ENCODE results near the gene CDH4. TPM values are rescaled to one million over a fixed set of nuclear protein-coding genes. Genes with fewer than 3 reads are reported as not detected.

CDH4 gene
- total and polyA plus RNA-seq, 11 donors: 0.04 to 0.54 (median 0.08) TPM; not detected in 1

DNA sequence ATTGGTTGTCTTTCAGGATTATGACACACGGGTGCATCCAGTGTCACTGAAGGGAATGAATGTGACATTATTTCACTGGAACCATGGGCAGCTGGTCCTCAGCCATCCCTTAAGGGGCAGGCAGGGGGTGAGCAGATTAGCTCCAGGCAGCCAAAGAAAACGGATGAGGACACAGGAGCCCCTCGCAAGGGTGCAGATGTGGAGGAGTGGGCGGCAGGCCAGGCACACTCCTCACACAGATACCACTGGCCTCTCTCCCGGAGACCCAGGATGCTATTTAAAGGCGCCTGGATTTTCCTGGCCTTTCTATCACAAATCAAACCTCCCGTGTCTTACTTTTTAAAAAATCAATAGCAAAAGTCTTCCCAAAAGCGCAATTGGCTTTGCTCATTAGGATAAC is 603.2 kb downstream of the CDH4 start:
- no peak for DNase-seq
- H3K4me1 ChIP-seq: no peaks in the 10 kb centered on the region
- 33 to 50% (median 42%) methylated on average over 8 of the region's 8 CpGs for WGBS, 4 donors
- H3K27me3 ChIP-seq: peaks cover 0 to 28% (median 15%) of the 10 kb centered on the region in 9 donors
- no peak for ATAC-seq
- no peak for TF ChIP-seq POLR2A (IDR thresholded peaks at IDR 0.05)
- TF ChIP-seq, protein P1, sequence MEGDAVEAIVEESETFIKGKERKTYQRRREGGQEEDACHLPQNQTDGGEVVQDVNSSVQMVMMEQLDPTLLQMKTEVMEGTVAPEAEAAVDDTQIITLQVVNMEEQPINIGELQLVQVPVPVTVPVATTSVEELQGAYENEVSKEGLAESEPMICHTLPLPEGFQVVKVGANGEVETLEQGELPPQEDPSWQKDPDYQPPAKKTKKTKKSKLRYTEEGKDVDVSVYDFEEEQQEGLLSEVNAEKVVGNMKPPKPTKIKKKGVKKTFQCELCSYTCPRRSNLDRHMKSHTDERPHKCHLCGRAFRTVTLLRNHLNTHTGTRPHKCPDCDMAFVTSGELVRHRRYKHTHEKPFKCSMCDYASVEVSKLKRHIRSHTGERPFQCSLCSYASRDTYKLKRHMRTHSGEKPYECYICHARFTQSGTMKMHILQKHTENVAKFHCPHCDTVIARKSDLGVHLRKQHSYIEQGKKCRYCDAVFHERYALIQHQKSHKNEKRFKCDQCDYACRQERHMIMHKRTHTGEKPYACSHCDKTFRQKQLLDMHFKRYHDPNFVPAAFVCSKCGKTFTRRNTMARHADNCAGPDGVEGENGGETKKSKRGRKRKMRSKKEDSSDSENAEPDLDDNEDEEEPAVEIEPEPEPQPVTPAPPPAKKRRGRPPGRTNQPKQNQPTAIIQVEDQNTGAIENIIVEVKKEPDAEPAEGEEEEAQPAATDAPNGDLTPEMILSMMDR (IDR thresholded peaks at IDR 0.05): no peak
- no peaks in the 10 kb centered on the region for H3K36me3 ChIP-seq
- no peaks in the 10 kb centered on the region for H3K9me3 ChIP-seq
- intact Hi-C loops (cut with DNase I): no loop called here
- H3K27ac ChIP-seq: no peak overlapping the region
- H3K4me3 ChIP-seq: no peak overlapping the region

DNA sequence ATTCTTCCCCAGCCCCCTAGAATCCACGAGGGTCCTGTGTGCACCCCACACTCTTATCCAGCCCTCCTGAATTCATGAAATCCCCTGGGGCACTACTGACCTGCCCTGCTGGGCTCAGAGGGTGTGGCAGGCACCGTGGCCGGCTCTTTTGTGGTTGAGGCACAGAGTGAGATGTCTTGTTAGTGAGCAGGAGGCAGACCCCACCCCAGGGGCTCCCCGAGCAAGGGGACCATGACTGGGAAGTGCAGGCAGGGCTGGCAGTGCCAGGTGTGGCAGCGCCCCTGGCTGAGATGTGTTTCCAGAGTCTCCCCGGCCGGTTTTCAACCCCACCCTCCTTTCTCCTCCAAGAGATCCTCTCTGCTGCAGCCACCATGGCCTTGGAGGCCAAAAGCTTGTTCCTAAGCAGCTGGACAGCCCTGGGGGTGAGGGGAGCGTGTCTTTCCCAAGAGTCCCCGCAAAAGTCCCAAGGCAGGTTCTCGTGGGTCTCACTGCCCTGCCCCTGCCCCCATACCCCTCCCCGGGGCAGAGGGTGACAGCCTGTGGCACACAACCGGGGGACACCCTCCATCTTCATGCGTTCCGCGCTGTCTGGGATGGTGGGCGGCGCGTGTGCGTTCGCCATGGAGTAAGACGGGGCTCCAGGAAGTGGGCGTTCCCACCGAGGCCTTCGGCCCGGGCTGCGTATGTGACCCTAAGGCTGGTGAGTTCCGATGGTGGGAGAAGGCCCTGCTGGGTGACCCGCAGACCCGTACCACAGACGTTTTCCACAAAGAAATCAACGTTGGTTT is 604.8 kb downstream of the CDH4 start:
- intact Hi-C loops (cut with DNase I): no loop called here
- no peak for ATAC-seq
- Histone ChIP-seq H3K36me3 (no peaks in the 10 kb centered on the region), H3K4me3 (no peak overlapping the region), H3K4me1 (no peaks in the 10 kb centered on the region), H3K27ac (no peak overlapping the region), H3K27me3 (peaks cover 0 to 12% (median 2%) of the 10 kb centered on the region in 9 donors), H3K9me3 (no peaks in the 10 kb centered on the region)
- TF ChIP-seq, protein P1 (IDR thresholded peaks at IDR 0.05): no peak
- no peak for TF ChIP-seq POLR2A (IDR thresholded peaks at IDR 0.05)
- no peak for DNase-seq
- WGBS, 4 donors: 87 to 92% (median 88%) methylated on average over 26 to 31 of the region's 31 CpGs

DNA sequence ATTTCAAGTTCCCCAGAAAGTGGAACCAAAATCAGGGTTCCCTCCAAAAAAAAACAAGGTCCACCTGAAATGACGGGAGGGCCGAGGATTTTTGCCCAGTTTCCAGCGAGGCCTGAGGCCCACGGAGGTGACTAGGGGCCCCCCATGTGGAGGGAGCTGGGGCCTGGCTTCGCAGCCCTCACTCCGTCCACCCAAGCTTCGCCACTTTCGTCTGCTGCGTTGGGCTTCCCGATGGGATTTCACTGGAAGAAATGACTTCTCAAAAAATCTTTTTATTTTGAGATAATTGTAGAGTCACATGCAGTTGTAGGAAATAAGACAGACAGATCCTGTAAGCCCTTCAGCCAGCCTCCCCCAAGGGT is 605.3 kb downstream of the CDH4 start:
- Histone ChIP-seq H3K9me3 (no peaks in the 10 kb centered on the region), H3K27ac (no peak overlapping the region), H3K4me1 (no peaks in the 10 kb centered on the region), H3K27me3 (peaks cover 0 to 6% (median 0%) of the 10 kb centered on the region in 9 donors), H3K4me3 (no peak overlapping the region), H3K36me3 (no peaks in the 10 kb centered on the region)
- 77 to 83% (median 79%) methylated on average over 10 of the region's 10 CpGs for WGBS, 4 donors
- intact Hi-C loops (cut with DNase I): no loop called here
- TF ChIP-seq, protein P1 (IDR thresholded peaks at IDR 0.05): no peak
- TF ChIP-seq POLR2A (IDR thresholded peaks at IDR 0.05): no peak
- ATAC-seq: no peak
- DNase-seq: no peak

DNA sequence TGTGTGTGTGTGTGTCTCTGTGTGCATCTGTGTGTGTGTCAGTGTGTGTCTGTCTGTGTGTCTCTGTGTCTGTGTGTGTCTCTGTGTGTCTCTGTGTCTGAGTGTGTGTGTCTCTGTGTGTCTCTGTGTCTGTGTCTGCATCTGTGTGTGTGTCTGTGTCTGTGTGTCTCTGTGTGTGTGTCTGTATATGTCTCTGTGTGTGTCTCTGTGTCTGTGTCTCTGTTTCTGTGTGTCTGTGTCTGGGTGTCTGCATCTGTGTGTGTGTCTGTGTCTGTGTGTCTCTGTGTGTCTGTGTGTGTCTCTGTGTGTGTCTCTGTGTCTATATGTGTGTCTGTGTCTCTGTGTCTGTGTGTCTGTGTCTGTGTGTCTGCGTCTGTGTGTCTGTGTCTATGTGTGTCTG is 605.8 kb downstream of the CDH4 start:
- Histone ChIP-seq H3K27me3 (peaks cover 0 to 4% (median 0%) of the 10 kb centered on the region in 9 donors), H3K4me3 (no peak overlapping the region)
- intact Hi-C loops (cut with DNase I): no loop called here

More for the DNA sequence above, 605.8 kb downstream of the CDH4 start:
- H3K36me3 ChIP-seq: no peaks in the 10 kb centered on the region
- ATAC-seq: no peak
- no peak for DNase-seq
- no peaks in the 10 kb centered on the region for H3K9me3 ChIP-seq
- 90 to 100% (median 95%) methylated on average over 1 of the region's 1 CpG for WGBS, 4 donors
- no peak for TF ChIP-seq POLR2A (IDR thresholded peaks at IDR 0.05)
- TF ChIP-seq, protein P1 (IDR thresholded peaks at IDR 0.05): no peak
- H3K27ac ChIP-seq: no peak overlapping the region
- H3K4me1 ChIP-seq: no peaks in the 10 kb centered on the region
